GM19395 (cell line): Measurements from ENCODE around the gene ARID5B.

ENCODE experiments used
- ATAC-seq: cut with Tn5 transposase; IDR thresholded peaks from one replicate; pipeline ENCODE4 v1.9.1; 2021; ENCODE audit warnings: mild to moderate bottlenecking, moderate library complexity; ENCODE audit not compliant: unreplicated experiment

The ARID5B gene

DNA sequence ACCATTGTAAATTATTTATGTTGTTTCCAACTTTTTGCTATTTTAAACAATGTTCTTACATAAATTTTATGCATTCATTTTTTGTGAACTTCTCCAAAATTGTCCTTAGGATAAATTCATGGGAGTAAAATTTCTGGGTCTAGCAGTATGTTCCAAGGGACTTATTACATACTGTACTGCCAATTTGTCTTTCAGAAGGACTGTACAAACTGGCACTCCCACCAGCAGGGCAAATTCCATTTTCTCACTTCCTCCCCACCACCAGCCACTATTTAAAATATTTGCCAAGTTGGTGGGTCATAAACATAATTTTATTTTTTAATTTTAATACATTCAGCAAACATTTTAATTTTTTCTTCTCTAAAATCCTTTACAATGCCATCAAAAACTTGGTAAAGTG, 13.7 kb upstream of the ARID5B start:
- no peak for ATAC-seq

DNA sequence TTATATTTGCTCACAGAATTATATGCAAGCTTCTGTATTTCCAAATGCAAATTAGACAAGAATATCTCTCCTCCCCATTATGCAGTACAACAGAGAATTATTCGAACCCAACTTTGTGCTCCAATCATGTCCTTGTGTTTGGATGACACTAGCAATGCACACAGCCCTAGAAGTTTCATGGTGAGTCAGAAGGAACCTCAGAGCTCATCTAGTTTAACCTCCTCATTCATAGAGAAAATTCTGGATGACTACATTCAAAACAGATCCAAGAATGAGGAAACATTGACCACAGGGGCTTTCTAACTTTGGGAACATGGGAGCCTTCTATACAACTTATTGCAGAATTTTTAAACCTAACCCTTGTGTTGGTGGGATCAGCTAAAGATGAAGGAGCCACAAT, 12.8 kb upstream of the ARID5B start:
- no peak for ATAC-seq

DNA sequence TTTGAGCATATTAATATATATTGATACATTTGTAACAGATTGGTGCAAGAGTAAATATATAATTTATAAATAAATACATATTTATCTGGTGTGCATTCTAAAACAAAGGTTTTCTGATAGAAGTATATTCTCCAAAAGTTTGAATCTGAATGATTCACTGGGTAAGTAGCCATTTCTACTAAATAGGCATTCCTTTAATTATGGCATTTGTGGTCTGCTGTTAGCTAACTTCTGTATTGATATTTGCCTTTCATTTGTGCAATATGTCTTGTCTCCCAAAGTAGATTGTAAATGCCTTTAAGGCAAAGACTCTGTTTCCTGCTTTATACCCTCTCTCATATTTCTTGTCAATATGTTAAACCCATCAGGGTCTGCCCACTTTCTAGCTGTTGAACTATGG, 11.1 kb upstream of the ARID5B start:
- ATAC-seq: no peak

DNA sequence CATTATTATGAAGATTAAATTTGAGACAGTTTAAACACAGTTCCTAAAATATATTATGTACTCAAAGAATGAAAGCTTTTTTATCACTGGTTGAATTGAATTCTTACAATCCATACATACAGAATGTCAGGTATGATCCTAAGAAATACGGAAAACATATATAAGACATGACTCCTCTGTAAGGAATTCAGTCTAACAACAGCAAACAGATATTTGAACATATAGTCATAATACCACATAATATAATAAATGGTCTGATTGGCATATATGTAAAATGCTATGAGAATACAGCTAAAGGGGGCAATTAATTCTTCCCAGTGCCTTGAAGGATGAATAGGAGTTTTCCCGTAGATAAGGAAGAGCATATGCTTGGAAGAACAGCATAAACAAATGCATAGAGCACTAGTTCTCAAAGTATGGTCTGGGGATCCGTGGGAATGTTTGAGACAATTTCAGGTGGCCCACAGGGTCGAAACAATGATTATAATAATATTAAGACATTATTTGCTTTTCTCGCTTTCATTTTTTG, 10.6 kb upstream of the ARID5B start:
- ATAC-seq: no peak

DNA sequence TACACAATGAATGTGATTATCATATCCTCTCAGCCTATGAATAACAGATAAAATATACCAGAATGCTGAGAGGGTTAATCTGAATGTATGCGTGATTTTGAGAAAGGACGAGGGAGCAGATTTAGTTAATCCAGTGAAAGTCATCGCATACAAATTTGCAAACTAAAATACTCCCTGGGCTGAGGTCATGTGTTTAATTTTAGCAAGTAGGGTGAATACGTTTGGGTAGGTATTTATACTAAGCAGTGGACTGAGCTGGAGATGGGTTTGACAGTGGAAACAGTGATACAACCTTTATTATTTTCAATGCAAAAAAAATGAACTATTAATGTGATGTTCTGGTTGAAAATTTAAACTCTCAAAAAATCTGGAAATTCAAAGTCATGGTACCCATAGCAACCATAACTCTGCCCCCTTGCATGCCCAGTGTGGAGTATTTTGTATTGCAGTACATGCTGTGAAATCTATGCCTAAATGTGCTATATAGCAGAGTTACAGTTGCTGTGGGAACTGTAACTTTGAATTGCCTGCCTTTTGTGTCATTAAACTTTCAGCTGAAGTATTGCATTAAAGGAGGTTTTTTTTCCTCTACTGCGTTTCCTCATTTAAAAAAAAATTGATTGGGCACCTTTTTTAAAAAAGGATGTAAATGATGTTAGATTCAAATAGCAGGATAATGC, 9.5 kb upstream of the ARID5B start:
- no peak for ATAC-seq

DNA sequence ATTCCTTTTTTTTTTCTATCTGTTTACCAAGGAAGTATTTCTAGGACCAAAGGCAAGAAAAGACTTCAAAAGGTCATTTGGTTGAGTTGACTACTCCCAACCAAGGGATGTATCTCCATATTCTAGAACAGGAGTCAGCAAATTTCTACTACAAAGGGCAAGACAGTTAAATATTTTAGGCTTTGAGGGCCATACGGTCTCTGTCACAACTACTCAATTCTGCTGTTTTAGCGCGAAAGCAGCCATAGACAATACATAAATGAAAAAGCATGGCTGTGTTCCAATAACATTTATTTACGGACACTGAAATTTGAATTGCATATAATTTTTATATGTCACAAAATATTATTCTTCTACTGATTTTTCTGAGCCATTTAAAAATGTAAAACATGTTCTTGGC, 8.5 kb upstream of the ARID5B start:
- no peak for ATAC-seq

DNA sequence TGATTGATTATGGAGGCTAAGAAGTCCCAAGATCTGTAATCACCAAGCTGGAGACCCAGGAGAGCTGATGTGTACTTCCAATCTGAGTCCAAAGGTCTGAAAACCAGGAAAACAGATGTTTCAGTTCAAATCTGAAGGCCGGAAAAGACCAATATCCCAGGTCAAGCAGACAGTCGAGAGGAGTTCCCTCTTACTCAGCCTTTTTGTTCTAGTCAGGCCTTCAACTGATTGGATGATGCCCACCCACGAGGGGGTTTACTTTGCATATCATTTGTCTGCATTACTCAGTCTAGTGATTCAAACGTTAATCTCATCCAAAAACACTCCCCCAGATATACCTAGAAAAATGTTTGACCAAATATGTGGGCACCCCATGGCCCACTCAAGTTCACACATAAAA, 7.4 kb upstream of the ARID5B start:
- ATAC-seq: no peak

DNA sequence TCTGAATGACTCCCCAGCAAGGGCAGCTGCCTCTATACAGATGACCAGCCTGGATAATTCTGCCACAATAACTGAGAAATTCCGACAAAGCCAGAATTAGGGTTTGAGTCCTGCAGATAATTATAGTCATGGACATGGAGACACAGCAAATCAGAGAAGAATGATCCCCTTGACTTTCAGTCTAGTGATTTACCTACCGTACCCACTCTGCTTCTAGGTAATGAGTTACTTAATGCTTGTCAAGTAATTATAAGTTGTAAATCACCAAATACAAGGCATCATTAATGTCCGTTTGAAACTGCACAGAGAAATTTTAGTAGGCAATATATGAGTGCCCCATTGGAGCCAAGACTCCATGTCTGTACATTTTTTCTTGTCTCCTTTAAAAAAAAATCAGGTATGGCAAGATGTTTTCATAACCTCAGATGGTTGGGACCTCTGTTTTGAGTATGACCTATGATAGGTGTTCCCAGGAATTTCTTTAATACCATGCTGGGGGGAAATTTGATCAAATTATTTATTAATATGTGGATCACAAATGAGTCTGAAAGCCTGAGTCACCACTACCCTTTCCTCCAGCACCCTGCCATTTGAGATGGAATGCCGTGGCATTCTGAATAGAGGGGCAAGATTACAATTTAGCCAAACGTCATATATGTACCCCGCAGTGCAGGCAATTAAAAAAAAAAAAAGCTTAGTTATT, 5.5 kb upstream of the ARID5B start:
- no peak for ATAC-seq

DNA sequence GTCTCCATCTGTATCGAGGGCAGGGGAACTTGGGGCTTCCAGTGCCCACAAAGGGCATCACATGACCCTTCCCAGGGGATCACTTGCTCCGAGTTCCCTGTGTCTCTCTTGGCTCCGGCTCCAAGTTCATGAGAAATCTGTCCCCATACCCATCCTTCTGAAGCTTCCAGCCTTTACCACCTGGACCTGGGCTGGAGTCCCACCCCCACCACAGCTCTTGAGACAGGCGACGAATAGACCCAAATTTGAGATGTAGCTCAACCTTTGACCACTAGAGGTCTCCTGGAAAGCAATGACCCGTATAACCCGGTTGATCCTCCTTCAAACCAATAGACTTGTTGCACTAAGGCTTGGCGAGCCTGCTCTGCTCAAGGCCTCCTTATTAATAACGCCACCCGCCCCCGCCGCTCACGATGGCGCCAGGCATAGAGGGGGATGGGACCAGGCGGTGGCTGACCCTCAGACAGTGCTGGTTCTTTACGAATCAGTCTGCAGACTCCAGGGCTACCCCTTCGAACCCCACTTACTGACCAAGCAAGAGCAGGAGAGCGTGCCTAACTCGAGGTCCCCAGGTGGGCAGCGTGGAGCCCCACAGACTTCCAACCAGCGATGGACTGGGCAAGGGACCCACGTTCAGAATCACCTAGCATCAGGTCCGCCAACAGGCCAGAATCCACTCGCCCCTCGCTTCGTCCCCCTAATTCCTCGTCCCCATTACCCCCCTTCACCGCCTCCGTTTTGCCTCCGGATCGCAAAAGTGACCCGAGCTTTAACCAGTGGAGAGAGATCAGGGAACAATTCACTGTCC, 4.4 kb upstream of the ARID5B start:
- ATAC-seq: peak; percentile 69

DNA sequence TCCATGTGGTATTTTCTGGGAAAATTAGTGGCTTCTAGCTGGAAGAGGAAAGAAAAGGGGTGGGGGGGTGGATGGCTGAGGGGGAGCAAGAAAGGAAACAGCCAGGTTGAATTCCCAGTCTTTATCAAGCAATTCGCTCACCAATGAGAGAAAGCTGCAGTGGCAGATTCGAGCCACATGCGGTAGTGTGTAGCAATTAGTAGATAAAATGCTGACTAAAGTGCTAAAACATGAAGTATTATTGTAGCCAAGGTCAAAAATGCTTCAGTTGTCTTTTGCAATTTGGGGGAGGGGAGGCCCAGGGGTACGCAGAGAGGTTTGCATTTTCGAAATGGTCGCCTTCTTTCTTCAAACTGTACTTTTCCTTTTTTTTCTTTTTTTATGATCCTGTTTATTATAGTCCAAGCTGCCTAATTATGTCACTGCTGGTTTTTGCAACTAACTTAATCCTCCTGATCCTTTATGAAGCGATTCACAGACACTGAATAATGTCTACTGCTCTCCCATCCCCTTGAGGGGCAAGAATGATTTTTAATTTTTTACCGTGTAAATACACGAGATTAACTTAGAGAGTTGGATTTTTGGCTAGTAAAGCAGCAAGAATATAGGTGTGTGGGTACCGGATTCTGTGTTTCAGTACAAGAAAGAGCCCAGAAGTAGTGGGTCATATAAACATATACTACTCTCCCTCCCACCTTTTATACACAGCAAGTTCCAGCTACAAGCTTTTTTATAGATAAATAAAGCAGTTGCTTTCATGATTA, 3.6 kb upstream of the ARID5B start:
- no peak for ATAC-seq

DNA sequence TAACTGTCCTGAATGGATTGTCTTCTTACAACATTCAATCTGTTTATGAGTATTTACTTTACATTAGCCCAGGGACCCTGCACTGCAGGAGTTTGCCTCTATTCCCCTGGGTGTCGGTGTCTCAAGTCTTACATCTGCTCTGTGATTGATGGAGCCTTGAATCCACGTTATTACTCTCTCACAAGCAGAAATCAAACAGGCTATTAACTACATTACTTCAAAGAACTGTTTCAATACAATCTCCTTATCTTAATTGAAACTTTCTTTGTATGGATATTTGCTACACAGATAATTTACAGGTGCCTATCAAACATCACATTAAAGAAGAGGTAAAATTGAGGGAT, 3.1 kb upstream of the ARID5B start:
- no peak for ATAC-seq

DNA sequence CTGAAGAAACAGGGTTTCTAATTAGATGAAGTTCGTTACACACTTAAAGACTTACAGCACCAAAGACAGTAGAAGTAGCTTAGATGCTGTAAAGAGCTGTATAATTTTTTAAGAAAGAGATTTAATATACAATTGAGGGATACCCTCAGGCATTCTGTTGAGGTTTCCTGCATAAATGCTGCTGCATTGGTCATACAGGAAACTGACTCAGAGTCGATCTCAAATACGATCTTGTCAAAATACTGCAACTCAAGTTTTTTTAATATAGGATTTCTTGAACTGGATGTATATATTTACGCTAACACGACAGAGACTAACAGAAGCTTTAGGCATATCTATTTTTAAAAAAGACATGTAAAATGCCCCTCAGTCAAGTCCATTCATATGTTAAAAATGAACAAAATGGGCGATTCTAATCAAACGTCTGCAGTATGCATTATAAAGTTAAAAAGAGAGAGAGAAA, 2.4 kb upstream of the ARID5B start:
- no peak for ATAC-seq

DNA sequence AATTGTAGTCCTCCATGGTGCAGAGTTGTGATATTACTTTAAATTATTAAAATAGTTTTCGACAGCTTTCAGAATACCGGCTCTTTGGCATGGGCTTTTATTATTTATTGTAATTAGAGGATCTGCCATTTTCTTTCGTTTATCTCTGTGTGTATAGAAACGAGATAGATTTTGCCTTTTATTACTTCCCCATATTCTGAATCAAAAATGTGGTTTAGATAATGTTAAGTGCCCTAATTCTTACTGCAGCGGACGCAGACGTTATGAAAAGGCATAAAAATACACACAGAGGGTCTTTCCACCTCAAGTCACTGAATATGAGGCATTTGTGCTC, 1.9 kb upstream of the ARID5B start:
- ATAC-seq: no peak

DNA sequence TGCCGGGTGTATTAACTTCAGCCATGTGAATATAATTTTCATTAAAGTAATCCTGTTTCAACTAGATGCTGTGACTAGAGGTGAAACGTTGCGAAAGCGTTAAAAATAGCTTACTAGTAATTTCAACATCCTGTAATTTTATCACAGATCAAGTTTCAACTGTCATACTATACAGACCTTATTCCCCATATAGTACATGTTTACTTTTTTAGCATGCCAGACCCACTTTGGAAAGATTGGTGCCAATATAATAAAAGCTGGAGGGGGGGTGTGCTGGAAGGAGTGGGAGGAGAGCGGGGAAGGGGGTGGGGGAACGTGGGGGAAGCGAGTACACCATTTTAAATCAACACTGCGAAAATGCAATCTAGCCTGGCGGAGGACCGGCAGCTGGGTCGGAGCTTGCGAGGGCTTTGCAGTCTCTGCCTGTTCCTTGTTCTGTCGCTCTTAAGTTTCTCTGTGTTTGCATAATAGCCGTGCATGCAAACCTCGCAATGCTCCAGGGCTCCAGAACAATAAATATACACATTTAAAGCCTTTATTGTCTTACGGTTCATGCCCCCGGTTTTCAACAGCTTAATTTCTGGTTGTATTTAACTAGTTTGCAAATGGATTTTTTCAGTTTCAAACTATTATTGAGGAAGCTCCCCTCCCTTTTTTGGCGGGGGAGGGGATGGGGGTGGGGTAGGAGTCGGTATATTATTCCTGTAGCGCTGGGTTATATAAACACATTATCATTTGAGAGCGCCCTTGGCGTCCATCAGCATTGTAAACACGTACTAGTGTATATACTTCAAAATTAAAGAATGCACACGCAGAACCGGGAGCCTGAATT, 1.3 kb upstream of the ARID5B start:
- ATAC-seq: peak; percentile 41

DNA sequence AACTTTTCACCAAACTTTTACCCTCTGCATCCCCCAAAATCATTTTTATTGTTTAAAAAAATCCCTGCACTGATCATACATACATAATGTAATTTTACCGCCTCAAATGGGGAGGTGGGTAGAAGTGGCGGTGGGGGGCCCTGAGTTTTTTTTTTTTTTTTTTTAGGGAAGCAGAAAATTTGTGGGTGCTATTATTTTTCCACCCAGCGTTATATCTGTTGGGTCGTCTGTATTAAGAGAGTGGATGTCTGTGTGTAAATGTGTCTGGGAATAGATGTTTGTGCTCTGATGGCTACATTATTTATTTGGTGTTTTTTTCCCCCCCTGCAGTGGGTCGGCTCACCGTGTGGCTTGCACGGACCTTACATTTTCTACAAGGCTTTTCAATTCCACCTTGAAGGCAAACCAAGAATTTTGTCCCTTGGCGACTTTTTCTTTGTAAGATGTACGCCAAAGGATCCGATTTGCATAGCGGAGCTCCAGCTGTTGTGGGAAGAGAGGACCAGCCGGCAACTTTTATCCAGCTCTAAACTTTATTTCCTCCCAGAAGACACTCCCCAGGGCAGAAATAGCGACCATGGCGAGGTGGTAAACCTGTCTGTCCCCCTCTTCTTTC, 438 bp downstream of the ARID5B start:
- ATAC-seq: no peak

DNA sequence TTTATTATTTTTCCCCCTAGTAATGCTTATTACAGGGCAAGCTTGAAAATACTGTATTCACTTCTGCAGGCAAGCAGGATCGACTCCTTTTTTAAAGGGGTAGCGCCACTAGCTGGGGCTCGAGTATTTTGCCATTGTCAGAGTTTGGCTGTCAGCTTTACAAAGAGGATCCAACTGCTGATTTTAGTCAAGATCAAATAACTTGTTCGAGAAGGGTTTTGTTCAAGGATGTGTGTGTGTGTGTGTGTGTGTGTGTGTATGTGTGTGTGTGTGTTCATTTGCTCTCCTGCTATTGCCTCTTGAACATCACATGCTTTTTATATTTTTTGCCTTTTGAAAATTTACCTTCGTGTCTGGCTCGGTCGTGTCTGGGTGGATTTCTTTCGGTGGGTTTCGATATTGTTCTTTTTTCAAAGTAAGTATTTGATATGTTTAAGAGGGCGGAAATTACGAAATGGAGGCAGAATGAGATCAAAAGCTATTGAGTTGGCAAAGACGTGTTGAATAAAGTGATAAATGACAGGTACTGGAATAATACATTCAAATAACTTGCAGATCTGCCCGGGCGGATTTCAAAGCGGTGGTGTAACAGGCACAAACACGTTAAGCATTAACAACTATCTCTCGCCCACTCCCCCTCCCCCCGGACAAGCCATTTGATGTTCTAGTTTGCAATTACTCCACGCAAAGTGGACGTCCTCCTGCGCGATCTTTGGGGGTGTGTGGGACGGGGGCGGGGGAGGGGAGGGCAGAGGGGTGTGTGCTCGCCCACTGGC, 1.1 kb downstream of the ARID5B start:
- peak; percentile 4 for ATAC-seq

DNA sequence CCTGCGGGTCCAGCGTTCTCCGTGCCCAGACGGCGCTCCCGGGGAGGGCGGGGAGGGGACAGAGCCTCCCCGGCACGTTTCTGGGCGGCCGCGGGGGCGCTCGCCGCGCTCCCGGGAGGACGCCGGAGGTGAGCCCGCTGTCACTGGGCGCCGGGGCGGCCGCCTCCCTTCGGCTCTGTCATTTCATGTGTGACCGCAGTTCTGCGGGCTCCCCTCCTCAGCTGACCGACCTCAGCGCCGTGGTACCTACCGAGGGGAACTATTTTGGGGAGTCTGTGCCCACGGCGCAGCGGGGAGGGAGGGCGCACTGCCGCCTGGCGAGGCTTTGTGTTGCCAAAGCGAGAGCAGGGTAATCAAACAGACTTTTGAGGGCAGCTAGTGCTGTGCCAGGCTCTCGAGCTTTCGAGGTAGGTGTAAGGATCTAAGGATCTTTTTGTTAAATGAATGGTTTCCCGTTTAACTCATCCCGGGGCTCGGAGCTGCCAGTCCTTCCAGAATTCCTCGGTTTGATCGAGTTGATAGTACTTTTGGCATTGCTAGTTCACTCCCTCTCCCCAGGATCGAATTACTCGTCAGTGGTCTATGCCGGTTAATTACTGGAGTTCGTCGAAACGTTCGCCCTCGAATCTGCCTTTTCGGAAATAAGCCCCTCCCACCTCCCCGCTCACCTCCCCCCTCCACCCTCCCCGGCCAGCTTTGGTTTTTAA, 1.9 kb downstream of the ARID5B start:
- ATAC-seq: peak; percentile 36

DNA sequence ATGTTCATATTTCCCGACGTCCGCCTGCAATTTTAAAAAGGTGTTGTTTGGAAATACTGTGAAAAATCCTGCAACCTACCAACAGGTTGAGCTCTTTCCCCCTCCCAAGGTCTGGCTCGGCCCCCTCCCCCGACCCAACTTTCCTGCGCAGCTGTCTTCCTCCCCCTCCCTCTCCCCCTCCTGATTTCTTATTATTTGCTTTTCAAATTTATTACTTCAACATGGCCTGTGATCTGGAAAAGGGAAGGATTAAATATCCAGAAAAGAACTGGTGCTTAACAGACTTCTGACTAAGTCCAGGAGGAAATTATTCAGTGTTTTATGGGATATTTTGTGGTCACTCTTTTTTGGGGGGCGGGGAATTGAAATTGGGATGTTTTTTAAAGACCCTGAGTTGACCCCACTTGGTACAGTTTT, 2.4 kb downstream of the ARID5B start:
- ATAC-seq: no peak
